G401.6 (cell line): ENCODE results near the gene HECW1.

Experiments used
- FAIRE-seq: peaks from 2 replicates; lab custom pipeline; 2012; peaks lifted over from hg19 to GRCh38; lab: Jason Lieb, UNC

Gene HECW1

GRCh38 chr7:43265139-43265538 lies 152.7 kb downstream of the HECW1 start:
- FAIRE-seq: no peak

DNA sequence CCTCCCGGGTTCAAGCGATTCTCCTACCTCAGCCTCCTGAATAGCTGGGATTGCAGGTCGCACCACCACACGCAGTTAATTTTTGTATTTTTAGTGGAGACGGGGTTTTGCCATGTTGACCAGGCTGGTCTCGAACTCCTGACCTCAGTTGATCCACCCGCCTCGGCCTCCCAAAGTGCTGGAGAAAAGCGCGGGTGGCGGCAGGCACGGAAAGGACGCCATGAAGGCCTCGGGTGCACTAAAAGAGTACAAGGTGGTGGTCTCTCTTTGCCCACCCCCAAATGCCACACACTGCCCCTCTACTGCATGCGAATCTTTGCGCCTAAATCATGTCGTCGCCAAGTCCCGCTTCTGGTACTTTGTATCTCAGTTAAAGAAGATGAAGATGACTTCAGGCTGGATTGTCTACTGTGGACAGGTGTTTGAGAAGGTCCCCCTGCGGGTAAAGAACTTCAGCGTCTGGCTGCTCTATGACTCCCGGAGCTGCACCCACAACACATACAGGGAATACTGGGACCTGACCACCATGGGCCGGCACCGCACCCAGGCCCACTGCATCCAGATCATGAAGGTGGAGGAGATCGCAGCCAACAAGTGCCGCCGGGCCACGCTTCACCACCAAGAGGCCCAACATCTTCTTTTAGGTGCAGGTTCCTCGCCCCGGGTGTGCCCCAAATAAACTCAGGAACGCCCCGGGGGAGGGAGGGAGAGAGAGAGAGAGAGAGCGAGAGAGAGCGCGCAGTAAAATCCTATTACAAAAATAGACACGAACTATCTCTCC lies 161.7 kb downstream of the HECW1 start:
- no peak for FAIRE-seq

DNA sequence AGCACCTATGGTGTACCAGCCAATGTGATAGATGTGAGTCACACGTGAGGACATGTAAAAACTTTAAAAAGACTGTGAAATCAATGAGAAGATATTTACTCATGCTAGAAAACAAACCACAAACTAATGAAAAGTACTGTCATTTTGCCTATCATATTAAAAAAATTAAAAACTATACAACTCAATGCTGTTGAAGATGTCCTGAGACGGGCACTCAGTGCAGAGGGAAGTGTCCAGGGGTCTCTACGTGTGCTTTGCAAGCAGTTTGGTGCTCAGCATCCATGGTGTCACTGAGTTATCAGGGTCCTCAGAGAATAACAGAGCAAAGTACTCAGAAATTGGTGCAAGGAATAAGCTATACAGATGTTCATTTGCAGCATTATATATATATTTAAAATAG lies 162.3 kb downstream of the HECW1 start:
- no peak for FAIRE-seq

GRCh38 chr7:43276547-43276946 lies 164.1 kb downstream of the HECW1 start:
- FAIRE-seq: no peak

DNA sequence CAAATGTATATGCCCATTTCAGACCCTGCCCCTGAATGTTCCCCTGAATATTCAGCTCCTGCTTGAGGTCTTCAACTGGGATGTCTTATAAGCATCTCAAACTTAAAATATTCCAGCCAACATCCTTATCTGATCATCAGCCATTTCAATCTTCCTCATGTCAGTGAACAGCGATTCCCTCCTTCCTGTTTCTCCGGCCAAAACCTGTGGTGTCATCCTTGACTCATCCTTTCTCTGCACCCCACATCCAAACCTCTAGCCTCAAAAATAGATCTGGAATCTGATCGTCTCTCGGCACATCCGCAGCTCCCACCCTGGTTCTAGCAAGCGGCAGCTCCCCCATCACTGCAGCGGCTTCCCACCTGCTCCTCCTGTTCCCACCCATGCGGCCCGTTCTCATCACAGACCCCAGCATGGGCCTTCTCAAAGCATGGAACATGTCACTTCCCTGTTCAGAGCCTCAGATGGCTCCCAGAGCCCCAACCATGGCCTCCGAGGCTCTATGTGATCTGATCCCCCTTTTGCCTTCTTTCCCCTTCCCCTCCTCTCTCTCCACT lies 165.7 kb downstream of the HECW1 start:
- FAIRE-seq: no peak

DNA sequence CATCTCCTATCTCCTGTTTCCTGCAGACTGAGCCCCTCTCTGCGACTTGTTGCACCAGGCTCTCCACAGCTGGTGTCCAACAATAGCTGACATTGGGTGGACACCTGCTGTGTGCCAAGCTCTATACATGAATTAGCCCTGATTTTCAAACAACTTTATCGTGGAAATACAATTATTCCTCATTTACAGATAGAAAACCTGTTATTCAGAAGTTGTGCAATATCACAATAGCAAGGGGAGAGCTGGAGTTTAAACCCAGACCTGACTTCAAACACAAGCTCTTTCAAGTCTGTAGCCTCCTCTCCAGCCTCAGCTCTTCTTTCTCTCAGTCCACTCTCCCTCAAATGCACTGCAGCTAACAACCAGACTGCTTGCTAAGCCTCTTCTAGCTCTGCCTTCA lies 168.8 kb downstream of the HECW1 start:
- no peak for FAIRE-seq

GRCh38 chr7:43283706-43284105 lies 171.3 kb downstream of the HECW1 start:
- FAIRE-seq: no peak

GRCh38 chr7:43289826-43290225 lies 177.4 kb downstream of the HECW1 start:
- FAIRE-seq: no peak

DNA sequence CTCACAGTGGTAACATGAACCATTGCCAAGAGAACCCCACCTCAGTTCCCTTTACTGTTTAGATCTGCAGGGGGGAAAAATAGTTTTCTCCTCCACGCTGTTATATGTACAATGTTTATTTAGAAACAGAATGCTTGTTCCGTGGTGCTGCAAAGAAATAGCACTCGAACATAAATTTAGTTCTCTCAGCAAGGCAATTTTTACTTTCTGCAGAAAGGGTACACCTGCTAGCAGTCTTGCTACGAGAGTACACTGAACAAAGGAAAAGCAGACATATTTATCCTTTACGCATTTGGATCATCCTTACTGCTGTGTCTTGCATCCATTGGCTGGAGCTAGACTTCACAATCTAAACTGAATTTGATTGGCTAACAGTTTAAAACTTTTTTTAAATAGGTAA lies 178.5 kb downstream of the HECW1 start:
- FAIRE-seq: no peak

- FAIRE-seq: no peak
These were observed 179.3 kb downstream of the HECW1 start for GRCh38 chr7:43291789-43292188.

GRCh38 chr7:43292384-43292783 lies 179.9 kb downstream of the HECW1 start:
- no peak for FAIRE-seq

- no peak for FAIRE-seq
These were observed 181.7 kb downstream of the HECW1 start for GRCh38 chr7:43294080-43294630.

GRCh38 chr7:43295429-43295828 lies 183.0 kb downstream of the HECW1 start:
- no peak for FAIRE-seq

- no peak for FAIRE-seq
These were observed 183.9 kb downstream of the HECW1 start for GRCh38 chr7:43296306-43296705.

DNA sequence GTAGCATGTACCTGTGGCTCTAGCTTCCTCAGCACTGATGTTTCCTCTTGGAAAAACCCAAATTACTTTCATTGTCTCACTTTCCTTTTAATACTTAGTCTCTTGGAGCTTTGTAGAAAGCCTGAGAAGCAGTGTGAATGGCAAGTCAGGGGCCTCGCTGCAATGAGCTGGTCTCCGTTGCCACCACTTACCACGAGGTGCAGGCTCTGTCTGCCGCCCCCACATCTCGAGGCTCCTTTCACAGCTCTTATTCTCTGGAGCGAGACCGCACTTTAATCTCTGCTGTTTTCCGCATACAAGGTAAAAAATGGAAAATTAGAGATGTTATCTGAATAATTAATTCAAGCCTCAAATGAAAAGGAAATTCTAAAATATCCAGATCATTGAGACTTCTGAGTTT lies 186.2 kb downstream of the HECW1 start:
- FAIRE-seq: no peak

- FAIRE-seq: no peak
These were observed 187.7 kb downstream of the HECW1 start for GRCh38 chr7:43300121-43300520.

DNA sequence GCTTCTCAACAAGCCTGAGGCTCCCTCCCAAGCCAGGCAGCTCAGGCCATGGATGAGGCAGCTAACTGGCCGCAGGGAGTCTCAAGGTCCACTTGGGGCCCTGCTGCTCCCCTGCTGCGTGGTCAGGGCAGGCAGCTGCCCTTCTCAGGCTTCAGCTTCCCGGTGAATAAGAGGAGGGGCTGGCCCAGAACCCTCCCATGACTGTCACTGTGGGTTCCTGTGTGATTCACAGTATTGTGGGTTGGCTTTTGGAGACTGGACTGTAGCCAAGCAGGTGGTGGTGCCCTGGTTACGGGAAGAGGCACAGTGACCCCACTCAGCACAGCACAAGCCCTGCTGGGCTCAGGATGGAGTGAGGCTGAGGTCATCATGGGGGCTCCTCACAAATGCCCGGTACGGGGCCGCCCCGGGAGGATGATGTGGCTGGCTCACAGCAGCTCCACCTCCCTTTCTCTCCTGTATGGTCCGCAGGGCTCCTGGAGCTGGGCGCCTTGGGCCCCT lies 189.8 kb downstream of the HECW1 start:
- FAIRE-seq: no peak

- FAIRE-seq: no peak
These were observed 190.5 kb downstream of the HECW1 start for GRCh38 chr7:43302773-43303460.

- no peak for FAIRE-seq
These were observed 191.3 kb downstream of the HECW1 start for GRCh38 chr7:43303740-43304241.

- FAIRE-seq: no peak
These were observed 194.0 kb downstream of the HECW1 start for GRCh38 chr7:43306404-43306803.

DNA sequence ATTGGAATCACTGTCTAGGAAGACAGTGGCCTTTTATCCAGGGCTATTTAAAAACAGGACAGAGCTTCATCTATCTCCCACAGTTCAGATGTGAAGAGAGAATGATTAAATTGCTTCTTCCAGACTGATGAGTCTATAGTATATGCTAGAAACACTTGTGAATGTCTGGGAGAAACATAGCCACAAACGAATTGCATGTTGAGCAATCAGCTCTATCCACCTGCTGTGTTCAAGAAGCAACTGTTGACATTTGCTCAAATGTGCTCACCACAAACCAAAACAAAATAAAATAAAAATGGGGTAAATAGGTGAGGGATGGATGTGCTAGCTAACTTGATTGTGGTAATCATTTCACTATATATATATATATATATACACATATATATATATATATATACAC lies 195.1 kb downstream of the HECW1 start:
- no peak for FAIRE-seq

DNA sequence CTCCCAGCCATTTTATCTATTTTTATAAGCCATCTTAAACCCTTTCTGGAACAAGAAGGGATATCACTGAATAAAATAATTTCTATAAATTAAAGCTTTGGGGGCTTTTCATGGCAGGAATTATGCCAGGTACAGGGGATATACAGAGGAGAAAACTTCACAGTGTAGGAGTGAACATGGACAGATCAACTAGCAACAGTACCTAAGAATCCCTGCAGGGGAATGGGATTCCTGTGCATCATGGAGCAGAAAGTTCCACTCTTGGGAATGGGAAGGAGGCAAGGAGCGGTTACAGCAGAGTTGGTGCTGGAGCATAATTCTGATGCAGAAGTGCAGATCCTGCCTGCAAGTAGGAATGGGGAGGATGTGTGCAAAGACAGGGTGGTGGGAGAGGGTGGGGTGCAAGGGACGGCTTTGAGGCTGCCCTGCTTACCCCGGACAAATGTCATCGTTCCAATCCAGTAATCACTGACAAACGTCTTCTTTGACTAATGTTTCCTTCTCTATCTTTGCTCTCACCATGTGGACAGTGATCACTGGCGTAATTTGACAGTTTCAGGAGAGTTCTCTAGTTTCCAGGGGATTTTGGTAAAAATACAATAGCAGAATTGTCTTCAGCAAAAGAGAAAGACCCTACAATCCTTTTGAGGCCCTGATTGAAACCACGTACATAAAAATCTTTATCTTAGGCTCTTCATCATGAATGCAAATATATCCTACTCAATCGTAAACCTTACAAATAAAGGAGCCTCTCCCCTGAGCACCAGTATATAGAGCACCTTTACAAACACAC lies 196.7 kb downstream of the HECW1 start:
- FAIRE-seq: no peak
